HG03108 (cell line): ENCODE results near the gene MMP17.

Experiments
- ATAC-seq: cut with Tn5 transposase; IDR thresholded peaks from one replicate; pipeline ENCODE4 v1.9.1; 2021; ENCODE audit warnings: moderate library complexity; ENCODE audit not compliant: unreplicated experiment

The MMP17 gene

GRCh38 chr12:131829791-131830334, 1.7 kb downstream of the MMP17 start:
- no peak for ATAC-seq

GRCh38 chr12:131830335-131830913, 2.2 kb downstream of the MMP17 start:
- ATAC-seq, result peak; percentile 47

- no peak for ATAC-seq
Observed at GRCh38 chr12:131830914-131831571, 2.9 kb downstream of the MMP17 start.

DNA sequence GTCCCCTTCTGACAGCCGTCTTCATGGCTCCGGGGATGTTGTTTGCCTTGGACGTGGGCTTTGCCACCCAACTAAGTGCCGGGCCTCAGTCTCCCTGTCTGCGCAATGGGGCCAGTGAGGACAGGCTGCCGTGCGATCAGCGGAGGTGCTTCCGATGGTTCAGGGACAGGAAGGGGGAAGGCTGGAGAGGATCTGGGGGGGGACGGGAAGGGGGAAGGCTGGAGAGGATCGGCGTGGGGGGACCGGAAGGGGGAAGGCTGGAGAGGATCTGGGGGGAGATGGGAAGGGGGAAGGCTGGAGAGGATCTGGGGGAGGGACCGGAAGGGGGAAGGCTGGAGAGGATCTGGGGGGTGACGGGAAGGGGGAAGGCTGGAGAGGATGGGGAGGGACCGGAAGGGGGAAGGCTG, 3.4 kb downstream of the MMP17 start:
- no peak for ATAC-seq

GRCh38 chr12:131832321-131833231, 4.4 kb downstream of the MMP17 start:
- ATAC-seq, result no peak

DNA sequence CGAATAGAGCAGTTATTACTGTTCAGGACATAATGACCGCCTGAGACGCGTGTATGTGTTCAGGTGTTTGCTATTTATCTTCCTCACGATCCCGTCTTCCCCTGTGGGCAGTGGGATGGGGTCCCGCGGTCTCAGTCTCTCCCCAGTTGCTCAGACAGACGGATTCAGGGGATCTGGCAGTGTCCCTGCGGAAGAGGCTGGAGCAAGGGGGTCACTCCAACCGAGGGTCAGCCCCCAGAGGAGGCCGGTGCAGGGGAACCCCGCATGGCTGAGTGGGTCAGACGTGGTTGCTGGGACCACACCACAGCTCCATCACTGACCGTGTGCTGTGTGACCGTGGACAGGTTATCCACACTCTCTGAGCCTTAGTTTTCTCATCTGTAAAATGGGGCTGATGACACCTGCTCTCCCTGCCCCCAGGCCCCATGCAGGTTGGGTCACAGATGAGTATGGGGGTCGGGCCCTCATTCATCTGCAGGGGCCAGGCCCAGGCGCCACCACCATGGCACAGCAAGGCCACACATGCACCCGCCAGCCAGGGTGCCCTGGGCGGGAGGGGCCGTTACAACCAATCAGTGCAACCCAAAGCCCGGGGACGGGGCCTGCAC, 5.2 kb downstream of the MMP17 start:
- ATAC-seq, result no peak

DNA sequence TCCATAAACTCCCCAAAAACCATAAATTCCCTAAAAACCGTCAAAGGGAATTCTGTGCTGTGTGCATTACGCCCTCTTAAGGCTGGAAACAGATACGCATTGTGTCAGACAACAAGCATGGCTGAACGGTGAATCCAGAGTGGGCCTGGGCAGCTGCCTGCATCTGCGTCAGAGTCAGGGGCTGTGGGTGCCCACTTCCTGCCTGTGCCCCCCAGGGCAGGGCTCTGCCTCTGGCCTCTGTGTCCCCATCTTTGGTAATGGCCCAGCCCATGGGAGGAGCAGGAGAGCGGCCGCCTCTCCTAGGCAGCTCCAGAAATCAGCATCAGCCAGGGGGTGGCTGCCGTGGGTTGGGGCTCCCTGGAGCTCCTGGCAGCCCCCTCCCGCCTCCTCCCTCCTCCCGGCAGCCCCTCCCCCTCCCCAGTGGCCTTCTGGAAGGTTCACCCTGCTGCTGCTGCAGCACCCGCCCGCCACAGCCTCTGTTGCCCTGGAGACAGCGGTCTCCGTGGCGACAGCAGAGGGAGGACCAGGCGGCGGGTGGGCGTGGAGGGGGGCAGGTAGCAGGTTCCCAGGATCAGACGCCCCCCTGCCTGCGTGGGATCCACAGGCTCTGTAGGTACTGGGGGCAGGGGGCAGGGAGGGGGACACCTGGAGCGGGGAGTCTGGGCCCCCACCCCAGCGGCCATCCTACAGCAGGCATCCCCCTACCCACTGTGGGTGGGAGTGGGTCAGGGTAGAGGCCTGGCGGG, 5.9 kb downstream of the MMP17 start:
- no peak for ATAC-seq

- no peak for ATAC-seq
Observed at GRCh38 chr12:131834798-131835615, 6.8 kb downstream of the MMP17 start.

GRCh38 chr12:131835616-131836171, 7.5 kb downstream of the MMP17 start:
- no peak for ATAC-seq

DNA sequence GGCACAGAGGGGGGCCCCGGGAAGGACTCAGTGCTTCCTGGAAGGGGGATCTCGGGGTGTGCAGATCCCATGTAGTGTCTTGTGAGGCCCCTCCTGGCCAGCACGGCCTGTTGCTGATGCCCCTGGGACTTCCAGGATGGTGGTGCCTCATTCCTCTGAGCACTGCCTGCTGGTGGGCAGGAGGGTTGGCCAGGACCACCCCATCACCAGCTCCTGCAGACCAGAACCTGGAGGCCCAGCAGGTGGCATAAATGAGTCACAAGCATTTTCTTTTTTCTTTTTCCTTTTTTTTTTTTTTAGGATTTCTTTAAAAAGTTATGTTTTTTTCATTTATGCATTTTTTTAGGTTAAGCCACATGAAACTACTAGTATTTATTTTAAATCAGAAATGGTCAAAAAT, 8.0 kb downstream of the MMP17 start:
- no peak for ATAC-seq

DNA sequence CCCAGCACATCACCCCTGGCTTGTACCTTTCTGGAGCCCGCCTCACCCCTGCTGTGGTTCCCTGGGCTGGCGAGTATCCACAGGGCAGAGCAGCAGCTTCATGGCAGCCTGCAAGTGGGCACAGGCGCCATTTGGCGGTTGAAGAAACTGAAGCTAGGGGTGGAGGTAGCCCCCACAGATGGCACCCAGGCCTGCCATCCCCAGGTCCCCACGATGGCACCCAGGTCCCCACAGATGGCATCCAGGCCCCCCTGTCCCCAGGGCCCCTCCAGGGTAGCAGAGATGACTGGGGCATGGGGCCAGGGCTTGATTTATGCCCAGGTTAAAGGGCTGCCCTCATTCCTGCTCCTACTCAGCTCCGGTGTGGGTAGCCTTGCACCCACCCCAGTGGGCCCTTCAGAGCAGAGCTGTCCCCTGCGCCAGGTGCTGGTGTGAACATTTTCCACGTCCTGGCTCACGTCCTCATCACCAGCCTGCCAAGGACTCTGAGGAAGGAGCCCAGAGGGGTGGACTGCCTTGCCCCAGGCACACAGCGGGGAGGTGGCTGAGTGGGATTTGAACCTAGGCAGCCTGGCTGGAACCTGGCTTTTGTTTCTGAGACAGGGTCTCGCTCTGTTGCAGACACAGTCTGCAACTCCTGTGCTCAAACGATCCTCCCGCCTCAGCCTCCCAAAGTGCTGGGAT, 8.7 kb downstream of the MMP17 start:
- ATAC-seq, result no peak

GRCh38 chr12:131840643-131841416, 12.6 kb downstream of the MMP17 start:
- no peak for ATAC-seq

DNA sequence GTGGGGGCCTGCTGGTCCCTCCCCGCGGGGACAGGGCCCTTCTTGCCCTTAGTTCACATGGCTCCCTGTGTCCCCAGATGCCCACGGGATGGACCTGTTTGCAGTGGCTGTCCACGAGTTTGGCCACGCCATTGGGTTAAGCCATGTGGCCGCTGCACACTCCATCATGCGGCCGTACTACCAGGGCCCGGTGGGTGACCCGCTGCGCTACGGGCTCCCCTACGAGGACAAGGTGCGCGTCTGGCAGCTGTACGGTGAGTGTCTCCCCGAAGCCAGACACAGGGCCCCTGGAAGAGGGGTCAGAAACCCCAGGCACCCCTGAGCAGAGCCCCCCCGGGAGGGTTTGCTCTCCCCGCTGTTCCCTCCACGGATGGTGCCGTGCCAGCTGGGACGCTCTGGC, 13.4 kb downstream of the MMP17 start:
- ATAC-seq, result no peak

GRCh38 chr12:131842169-131842568, 14.0 kb downstream of the MMP17 start:
- ATAC-seq, result no peak

DNA sequence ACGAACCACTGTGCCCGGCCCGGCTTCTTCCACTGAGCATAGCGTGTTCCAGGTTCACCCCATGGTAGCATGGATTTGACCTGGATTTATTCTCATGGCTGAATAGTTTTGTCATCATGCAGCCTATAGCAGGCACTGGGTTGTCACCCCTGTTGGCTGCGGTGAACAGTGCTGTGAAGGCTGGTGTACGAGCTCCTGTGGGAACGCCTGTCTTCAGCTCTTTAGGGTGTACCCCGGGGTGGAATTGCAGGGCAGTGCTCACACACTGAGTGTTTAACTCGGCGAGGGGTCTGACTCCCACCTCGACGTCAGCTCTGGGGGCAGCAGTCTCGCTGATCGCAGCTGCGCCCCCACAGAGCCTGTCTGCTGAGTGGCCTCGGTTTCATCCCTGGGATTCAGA, 15.3 kb downstream of the MMP17 start:
- ATAC-seq, result no peak

- no peak for ATAC-seq
Observed at GRCh38 chr12:131844140-131844539, 15.9 kb downstream of the MMP17 start.

GRCh38 chr12:131844656-131845055, 16.5 kb downstream of the MMP17 start:
- ATAC-seq, result no peak

DNA sequence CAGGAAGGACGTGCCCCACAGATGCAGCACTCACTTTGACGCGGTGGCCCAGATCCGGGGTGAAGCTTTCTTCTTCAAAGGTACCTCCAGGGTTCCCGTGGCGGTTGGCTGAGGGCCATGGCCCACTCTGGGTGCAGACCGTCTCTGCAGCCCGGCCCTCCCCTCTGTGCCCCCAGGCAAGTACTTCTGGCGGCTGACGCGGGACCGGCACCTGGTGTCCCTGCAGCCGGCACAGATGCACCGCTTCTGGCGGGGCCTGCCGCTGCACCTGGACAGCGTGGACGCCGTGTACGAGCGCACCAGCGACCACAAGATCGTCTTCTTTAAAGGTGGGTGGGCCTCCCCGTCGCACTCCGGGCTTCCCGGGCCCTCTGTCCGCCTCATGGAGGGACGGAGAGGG, 16.9 kb downstream of the MMP17 start:
- no peak for ATAC-seq
